NT2/D1 (cell line): ENCODE data around the gene GSG1L.

ENCODE experiments used
- SUZ12 ChIP-seq: IDR thresholded peaks from 2 replicates; pipeline ENCODE4 v1.6.1; 2011; ENCODE audit not compliant: insufficient read length, insufficient read depth; ENCODE audit errors: extremely low read depth
- YY1 ChIP-seq: IDR thresholded peaks from 2 replicates; pipeline ENCODE4 v1.6.1; 2011; ENCODE audit not compliant: insufficient read length, insufficient read depth
- ZNF274 ChIP-seq: IDR thresholded peaks from 2 replicates; pipeline ENCODE4 v1.6.1; 2011; ENCODE audit warnings: mild to moderate bottlenecking, low read depth, low read length

DNA sequence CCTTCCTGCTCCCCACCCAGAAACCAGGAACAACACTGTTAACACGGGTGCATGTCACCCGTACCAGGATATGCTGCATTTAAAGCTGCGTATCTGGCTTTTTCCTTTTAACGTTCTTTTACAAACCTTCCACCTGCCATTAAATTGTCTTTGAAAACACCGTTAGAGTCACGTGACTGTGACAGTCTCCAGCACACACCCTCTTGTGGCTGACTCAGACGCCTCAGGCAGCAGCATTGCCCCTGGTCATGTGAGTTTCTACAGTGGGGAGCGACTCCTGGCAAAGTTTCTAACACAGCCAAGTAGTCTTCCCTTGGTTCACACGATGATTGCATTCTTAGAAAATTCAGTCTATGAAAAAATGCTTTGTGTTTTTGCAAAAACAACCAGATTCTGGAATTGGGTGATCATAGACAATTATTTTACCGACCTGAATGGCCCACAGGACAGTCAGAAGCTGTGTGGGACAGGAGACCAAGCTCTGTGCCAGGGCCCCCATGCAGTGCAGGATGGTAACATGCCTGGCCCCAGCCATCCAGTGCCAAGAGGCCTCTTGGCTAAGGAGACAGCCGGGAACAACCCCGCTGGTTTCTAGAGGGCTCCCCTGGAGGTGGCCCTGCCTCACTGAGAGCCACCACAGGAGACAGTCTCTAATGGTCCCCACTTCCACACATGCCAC is 314.5 kb downstream of the GSG1L start:
- TF ChIP-seq YY1 (no peak), ZNF274 (no peak), SUZ12 (no peak)
